NCI-H146 treated with DMSO at 0.1 percent for 48 hours (cell line): ENCODE measurements around the gene RBM10.

ENCODE experiments used
- DNase-seq: peaks from one replicate; lab custom pipeline; 2025; ENCODE audit not compliant: unreplicated experiment; lab: John Stamatoyannopoulos, UW

The RBM10 gene

DNA sequence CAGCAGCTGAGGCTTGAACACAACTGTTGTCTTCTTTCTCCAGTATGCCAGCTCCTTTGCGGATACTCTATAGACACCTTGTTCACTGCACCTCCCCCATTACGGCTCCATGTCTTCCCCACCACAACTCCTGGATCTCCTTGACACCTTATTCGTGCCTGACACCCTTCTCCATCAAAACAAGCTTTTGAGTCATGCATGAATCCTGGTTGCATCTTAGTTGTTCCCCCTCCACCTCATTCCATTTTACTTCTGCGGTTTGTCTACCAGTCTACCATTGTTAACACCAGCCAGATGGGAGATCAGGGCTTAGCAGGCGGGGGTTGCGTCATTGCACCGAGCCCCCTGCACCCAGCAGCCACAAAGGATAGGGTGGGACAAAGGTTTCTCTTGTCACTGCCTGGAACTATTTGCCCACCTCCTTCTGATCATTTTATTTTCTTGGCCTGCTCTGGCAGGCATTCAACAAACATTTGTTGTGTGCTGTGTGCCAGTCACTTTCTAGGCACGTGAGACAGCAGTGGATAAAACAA is 71.4 kb downstream of the RBM10 start:
- no peak for DNase-seq

DNA sequence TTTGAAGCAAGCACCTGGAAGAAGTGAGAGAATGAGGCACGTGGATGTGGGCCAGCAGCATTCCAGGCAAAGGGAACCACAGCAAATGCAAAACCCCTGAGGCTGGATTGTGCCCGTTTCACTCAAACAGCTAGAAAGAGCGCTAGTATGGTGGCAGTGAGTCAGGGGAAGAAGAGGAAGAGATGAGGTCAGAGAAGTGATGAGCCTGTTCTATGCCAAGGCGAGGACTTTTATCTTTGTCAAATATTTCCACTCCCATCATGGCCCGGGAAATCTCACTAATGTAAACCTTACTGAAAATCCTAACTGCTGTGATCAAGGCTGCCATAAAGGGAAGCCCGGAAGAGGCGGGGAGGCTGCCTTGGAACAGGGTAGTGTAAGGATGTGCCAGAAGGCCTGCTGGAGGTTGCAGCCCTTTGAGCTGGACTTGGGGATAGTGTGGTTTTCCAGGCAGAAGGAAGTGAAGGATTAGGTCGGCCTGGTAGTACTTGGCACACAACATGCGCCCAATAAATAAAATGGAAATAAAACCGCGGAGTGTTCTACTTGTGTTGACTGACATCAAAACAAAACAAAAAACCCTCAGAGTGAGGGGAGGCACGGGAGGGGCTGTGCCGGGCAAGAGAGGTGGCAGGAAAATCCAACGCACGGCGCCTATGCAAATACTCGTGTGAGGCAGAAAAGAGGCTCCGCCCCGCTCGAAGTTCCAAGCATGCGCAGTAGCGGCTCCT is 72.3 kb downstream of the RBM10 start:
- peak; percentile 16 for DNase-seq

DNA sequence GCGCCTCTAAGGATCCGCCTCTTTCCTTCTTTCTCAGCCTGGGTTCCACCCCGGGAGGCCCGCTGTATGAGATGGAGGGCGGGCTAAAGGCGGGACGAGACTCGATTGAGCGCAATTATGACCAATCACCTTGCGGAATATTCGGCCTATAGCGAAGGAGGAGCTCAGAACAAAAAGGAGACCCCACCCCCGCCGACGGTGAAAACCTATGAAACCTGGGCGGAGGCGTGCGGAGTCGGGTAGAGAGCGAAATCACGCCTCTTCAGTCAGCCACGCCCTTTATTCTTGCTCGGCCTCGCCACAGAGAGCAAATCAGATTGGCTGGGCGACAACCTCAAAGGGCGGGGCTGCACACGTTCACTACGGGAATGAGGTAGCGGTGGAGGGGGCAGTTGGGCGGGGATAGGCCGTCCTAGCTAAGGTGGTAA is 72.8 kb downstream of the RBM10 start:
- DNase-seq, result peak; percentile 97

DNA sequence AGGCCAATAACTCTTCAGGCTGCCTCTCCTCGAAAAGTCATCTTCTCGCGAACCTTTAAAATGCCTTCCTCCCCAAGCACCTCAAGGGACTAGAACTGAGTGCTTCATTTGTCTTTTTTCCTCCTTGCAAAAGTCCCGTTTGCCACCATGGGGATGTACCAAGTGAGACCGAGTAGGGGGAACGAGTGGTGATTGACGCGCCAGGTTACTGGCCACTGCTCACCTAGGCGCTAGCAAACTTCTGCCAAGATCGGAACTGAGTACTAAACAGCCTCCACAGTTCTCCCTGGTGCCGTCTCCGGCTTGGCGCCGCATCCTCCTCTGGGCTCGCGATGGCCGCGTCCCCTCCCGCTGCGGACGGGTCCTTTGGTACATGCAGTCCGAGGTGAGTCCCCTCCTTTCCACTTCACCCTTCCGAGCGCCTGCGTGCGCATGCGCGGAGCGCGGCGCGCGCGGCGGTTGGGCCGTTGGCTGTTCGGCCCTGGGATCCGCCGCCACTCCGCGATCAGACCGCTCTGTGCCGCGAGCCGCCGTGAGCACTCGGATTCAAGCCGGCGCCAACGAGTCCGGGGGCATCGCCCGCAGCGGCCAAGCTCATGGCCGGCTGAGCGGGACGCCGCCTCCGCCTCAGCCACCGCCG is 73.4 kb downstream of the RBM10 start, which contains the start of gene CDK16:
Gene CDK16 (plus strand): TSS at position 402 of the 640 bp plus-strand sequence. CDS start 4,877 bp downstream, outside the sequence.
- DNase-seq, result peak; percentile 75

DNA sequence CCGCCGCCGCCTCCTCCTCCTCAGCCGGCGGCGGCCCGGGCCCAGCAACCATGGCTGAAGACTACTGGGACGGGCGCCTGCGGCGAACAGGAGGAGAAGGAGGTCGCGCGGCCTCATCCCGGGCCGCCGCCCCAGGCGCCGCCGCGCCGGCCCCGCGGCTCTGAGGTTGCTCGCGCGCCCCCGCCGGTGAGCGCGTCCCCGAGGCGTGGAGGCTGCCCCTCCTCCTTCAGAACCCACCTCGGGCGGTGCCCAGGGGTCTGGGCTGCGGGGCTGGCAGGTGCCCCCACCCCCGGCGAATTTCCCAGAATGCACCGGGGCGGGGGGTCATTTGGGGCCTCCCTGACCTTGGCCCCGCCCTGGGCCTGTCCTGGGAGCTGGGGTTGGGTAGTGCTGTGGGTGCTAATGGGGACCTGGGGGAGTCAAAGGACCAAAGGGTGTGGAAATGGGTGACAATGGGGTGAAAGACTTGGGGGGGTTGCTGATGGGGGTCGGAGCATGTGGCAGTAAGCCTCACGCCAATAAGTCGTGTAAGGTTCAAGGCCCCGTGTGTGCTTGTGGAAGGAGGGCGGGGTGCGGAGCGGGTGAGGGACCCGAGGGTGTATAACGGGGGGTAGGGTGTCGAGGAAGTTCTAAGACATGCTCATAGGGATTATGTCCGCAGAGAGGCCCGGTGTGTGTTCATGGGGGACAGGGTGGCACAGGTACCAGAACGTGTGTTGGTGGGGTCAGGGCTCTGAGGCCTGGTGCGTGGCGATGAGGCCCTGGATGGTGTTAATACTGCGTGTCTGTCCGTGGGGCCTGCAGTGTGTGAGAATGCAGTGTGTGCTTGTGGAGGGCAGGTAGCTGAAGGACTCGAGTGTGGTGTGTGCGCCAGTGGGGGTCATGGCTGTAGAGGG is 74.1 kb downstream of the RBM10 start:
- no peak for DNase-seq

DNA sequence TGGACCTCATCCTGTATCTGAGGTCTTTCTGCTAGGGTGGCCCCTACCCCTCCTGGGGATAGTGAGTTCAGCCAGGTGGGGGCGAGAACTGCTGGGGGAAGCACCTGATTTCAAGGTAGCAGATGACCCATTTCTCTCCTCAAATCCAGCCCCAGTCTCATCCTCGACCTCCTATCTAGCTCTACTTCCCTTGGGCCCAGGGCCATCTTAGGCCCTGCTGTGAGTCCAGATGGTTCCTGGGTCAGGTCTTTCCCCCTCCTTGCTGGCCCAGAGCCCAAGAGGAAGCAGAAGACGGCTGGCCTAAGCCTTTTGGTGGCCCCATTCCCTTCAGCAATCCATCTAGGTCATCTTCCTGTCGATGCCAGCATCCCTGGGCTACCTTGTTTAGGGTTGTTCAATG is 76.7 kb downstream of the RBM10 start:
- no peak for DNase-seq

DNA sequence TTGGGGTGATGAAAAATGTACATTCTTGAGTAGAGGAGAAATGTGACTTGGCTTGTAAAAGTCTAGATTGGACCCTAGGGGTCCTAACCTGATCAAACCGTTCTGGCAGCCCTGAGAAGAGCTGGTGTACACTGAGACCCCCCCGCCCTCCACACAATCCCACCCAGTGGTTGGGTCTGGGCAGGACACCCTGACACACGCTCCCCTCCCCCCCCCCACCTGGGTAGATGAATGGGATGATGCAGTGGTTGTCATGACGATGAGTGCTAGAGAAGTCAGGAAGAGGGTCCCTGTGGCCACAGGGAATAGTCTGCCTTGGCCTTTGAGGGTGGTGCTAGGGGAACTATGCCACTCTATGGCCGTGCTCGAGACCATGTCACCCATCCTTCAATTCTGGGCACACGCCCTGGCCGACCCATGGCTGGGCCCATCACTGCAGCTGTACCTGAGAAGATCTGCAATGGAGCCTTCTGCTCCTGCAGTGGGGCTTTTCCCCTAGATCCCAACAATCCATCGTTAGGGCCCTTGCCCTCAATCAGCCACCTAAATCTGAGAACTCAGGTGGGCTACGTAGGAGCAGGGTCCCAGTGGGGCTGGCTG is 77.8 kb downstream of the RBM10 start:
- no peak for DNase-seq

DNA sequence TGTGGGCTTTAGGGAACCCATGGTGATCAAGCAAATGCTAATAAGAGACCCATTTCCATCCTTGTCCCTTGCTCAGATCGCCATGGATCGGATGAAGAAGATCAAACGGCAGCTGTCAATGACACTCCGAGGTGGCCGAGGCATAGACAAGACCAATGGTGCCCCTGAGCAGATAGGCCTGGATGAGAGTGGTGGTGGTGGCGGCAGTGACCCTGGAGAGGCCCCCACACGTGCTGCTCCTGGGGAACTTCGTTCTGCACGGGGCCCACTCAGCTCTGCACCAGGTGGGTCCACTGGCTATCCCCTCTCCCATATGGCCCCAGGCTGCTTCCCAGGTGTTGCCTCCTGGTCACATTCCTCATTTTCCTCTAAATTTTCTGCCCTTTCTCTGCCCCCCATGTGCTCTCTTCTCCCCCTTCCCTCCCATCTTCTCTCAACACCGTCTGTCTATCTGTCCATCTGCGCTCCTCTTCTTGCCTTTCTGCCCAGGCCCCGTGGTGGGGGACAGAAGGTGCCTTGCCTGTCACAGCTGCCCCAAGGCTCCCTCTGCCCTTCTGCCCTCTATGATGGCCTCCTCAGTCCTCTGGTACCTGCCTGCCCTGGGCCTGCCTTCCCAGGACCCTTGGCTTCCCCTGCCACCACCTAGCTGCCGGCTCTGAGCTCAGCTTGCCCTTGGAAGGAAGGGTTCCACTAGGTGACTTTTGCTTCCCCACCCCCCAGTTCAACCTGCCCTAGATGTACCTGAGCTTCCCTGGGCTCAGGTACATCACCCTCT is 78.6 kb downstream of the RBM10 start:
- no peak for DNase-seq

DNA sequence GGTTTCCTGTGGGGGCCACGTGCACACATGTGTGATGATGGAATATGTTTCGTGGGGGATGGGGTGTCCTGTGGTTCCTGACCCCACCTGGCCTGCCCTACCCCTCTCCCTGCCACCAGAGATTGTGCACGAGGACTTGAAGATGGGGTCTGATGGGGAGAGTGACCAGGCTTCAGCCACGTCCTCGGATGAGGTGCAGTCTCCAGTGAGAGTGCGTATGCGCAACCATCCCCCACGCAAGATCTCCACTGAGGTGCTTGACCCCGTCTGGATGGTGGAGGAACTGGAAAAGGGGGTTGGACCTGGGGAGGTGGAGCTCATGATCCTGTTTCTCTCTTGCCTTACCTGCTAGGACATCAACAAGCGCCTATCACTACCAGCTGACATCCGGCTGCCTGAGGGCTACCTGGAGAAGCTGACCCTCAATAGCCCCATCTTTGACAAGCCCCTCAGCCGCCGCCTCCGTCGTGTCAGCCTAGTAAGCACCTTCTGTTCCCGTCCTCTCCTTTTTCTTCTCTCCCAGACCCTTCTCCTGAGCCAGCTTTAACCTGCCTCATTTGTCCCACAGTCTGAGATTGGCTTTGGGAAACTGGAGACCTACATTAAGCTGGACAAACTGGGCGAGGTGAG is 79.4 kb downstream of the RBM10 start:
- no peak for DNase-seq

DNA sequence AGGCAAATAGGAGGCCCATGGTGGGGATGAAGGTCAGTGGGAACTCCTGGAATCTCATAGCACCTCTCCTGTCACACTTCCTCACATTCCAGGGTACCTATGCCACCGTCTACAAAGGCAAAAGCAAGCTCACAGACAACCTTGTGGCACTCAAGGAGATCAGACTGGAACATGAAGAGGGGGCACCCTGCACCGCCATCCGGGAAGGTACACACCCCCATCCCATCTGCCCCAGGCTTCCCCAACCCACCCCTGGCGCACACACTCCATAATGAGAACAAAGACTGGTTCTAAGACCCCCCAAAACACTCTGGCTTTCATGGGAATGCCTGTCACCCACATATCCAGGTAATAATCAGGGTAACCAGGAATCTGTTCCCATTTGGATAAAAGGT is 79.9 kb downstream of the RBM10 start:
- no peak for DNase-seq

DNA sequence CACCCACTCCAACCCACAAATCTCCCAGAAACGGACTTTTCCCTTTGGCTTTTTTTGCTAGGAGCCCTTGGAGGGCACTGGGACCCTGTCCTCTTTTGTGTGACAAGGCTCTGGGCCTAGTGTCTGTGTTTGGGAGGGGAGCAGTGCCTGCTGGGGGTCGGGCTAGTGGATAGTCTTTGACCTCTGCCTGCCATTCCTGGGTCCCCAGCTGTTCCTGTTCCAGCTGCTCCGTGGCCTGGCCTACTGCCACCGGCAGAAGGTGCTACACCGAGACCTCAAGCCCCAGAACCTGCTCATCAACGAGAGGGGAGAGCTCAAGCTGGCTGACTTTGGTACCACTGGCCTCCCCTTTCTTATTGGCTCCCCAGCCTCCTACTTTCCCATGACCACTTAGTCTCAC is 81.0 kb downstream of the RBM10 start:
- DNase-seq, result no peak

DNA sequence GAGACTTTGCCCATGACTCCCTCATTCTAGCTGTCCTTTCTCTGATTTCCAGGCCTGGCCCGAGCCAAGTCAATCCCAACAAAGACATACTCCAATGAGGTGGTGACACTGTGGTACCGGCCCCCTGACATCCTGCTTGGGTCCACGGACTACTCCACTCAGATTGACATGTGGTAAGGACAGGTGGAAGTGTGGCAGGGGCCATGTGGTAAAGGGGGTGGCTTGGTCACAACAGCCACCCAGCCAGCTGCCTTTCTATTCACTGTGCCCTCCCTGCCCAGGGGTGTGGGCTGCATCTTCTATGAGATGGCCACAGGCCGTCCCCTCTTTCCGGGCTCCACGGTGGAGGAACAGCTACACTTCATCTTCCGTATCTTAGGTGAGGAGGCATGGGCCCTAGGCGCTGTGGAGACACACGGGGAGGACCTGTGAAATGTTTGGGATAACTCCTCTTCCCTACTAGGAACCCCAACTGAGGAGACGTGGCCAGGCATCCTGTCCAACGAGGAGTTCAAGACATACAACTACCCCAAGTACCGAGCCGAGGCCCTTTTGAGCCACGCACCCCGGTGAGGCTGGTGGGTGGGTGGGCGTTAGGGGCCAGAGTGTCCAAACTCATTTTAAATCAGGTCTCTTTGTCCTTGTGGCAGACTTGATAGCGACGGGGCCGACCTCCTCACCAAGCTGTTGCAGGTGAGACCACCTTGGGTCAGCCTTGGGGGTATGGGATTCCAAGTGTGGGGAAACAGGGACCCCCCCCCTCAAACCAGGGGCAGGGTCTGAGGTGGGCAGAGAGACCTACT is 81.7 kb downstream of the RBM10 start:
- DNase-seq, result no peak

DNA sequence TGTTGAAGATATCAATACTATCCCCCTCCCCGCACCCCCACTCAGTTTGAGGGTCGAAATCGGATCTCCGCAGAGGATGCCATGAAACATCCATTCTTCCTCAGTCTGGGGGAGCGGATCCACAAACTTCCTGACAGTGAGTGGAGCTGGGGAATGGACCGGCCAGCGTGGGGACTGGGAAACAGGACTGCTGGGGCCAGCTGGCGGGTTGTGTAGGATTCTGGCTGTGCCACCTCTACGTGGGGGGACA is 82.2 kb downstream of the RBM10 start:
- DNase-seq, result no peak

DNA sequence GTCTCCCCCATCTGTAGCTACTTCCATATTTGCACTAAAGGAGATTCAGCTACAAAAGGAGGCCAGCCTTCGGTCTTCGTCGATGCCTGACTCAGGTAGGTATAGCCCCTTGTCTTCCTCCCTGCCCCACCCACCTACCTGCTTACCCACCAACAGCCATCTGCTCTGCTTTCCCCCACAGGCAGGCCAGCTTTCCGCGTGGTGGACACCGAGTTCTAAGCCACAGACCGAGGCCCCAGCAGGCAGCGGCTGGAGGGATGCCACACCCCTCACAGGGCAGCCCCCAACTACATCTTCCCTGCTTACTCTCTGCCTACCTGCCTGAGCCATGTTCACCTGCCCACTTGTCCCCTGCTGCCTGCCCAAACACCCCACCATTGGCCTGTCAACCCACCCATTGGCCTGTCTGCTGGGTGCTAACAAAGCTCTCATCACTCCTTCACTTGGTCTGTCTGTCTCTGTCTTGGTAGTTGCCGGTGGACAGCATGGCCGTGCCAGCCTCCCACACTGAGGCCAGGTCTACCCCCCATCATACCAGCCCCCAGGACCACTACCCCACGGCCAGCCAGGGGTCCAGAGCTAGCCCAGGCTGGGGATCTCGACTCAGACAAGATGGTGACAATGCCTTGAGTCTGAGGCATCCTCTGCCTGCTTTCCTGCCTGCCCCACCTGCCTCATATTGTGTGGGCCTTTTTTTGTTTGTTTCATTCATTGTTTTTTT is 83.7 kb downstream of the RBM10 start:
- DNase-seq, result no peak

DNA sequence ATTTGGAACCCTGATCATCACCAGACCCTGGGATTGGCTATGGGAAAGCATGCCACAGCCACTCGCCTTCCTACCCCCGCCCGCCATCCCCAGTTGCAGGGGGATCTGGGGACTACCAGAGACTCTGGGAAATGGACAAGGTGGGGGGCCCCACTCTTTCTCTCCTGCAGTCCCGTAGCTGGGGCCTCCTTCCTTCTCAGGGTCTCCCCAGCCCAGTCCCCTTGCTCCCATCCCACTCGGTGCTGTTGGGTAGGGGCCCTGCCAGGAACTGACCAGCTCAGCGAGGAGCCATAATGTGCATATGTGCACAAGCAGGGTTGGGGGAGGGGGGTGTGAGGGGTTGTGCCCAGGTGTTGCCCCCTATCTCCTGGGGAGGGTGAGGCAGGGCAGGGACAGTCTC is 84.4 kb downstream of the RBM10 start:
- DNase-seq, result no peak

DNA sequence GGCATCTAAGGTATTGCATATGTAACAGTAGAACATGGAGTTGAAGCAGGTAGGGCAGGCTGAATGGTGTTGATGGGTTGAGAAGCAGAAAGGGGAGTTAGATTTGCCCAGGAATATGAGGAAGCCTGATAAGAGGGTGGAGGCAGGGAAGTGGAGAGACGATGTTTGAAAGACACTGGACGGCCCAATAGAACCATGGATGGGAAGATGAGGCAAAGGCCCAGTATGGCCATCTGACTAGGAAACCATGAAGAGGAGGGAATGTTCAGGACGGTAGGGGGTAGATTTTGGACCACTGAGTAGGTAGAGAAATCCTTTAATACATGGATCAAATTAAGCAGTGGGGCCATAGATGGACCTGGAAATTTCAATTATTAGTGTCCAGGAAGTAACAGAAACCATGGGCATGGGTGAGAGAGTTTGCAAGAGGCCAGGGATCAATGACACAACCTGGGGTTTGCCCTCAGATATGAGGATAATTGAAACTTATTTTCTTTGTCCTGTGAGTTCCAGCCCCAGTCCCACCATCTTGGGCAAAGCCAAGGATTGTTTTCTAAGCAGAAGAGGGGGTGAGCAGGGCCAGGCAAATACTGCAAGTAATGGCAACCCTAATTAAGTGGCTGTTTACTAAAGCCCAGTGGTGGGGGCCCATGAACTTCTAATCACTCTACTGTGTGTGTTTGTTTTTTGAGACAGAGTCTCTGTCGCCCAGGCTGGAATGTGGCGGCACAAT is 85.3 kb downstream of the RBM10 start:
- DNase-seq, result no peak

DNA sequence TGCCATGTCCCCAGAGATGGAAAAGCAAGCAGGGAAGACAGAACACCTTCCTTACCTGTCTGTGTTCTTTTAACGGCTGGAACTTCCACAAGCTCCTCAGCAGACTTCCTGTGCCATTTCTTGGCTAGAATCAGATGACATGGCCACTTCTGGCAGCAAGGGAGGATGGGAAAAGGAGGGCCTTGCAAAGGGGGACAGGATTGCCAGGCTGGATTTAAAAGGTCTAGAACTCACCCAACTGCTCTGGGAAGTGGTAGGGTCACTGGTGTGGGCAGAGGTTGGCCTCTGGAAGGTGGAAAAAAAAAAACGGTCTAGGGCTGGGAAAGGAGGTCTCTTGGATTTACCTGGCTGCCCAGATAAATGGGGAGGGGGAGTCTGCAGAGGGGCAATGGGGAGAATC is 86.1 kb downstream of the RBM10 start:
- no peak for DNase-seq

DNA sequence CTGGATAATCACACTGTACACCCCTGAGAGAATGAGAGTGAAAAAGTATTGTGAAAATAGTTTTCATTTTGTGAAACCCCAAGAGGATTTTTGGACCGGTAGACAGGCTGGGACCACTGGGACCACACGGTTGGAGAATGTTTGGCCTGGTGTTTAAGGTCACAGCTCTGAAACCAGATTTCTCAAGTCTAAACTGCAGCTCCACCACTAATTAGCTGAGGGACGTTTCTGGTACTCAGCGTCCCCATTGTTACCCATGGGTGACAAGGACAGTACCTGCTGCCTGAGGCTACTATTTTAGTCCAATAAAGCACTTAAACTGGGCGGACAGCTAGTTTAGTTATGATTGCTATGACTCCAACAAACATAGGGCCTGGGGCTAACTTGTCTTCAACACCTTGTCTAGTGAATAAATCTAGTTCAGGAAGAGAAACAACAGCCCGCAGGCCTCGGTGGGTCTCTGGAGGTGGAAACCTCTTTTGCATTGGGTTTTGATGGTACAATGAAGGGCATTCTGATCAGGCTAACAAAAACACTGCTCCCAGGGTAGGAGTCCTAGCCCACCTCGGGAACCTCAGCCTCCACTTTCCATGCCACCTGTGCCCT is 87.3 kb downstream of the RBM10 start:
- DNase-seq, result no peak
